Esophagus muscularis mucosa (tissue), 4 donors: Measurements from ENCODE around the gene PGM2L1. TPM values are rescaled to one million over a fixed set of nuclear protein-coding genes. Genes with fewer than 3 reads are reported as not detected.
"Not testable (repeated sequence)": the region's sequence is repeated elsewhere in the genome, so short reads cannot be mapped to it uniquely, and the experiment has no call there.

Experiments
- DNase-seq: peaks from one replicate; pipeline ENCODE4 v3.0.0-alpha.2; 2017; ENCODE audit errors: extremely low spot score
- H3K27ac ChIP-seq, 4 donors: fragments of 200-600 bp; sonication (generic); replicated peaks in 1 of 4; 1 replicate in 3 of 4; 2 replicates in 1 of 4; pipeline ENCODE4 v1.5.1; 2016 to 2019; ENCODE audit warnings: mild to moderate bottlenecking in 1 of 4
- H3K27me3 ChIP-seq, 4 donors: fragments of 200-600 bp; sonication (generic); one replicate each; pipeline versions ENCODE4 v1.5.1 to v1.6.0; 2016 to 2019
- H3K36me3 ChIP-seq, 4 donors: fragments of 200-600 bp; sonication (generic); one replicate each; pipeline ENCODE4 v1.5.1; 2016 to 2019
- H3K4me1 ChIP-seq, 4 donors: fragments of 200-600 bp; sonication (generic); one replicate each; pipeline ENCODE4 v1.5.1; 2016 to 2019
- H3K4me3 ChIP-seq, 4 donors: fragments of 200-600 bp; sonication (generic); 1 replicate in 2 of 4; 2 replicates in 2 of 4; pipeline ENCODE4 v1.5.1; 2016 to 2019; ENCODE audit warnings: mild to moderate bottlenecking in 4 of 4, moderate library complexity in 1 of 4
- H3K9me3 ChIP-seq, 4 donors: fragments of 200-600 bp; sonication (generic); 1 replicate in 3 of 4; 2 replicates in 1 of 4; pipeline ENCODE4 v1.5.1; 2016 to 2019
- CTCF ChIP-seq, 3 experiments: fragments of 200-600 bp in 2 of 3; fragments of 450-650 bp in 1 of 3; sonication (generic) in 2 of 3; IDR thresholded peaks; one replicate each; pipeline ENCODE4 v1.5.1; 2017 to 2019; ENCODE audit warnings: antibody characterized with exemption in 3 of 3, mild to moderate bottlenecking in 2 of 3, moderate library complexity in 1 of 3
- EP300 ChIP-seq: sonication (generic); formaldehyde crosslinking; IDR thresholded peaks from one replicate; pipeline ENCODE4 v1.6.1; 2017; ENCODE audit warnings: antibody characterized with exemption
- POLR2A ChIP-seq: fragments of 450-650 bp; IDR thresholded peaks from one replicate; pipeline ENCODE4 v1.6.1; 2017; ENCODE audit warnings: antibody characterized with exemption, moderate library complexity, mild to moderate bottlenecking, low read depth
- POLR2AphosphoS5 ChIP-seq, 2 donors: sonication (generic); formaldehyde crosslinking; IDR thresholded peaks; one replicate each; pipeline ENCODE4 v1.6.1; 2017; ENCODE audit warnings: antibody characterized with exemption in 2 of 2
- WGBS: methylation state at CpG from one replicate; pipeline ENCODE4 v1.1.5; 2018; 5-methylcytosine and 5-hydroxymethylcytosine counted together
- intact Hi-C: fragments of 100-400 bp; cut with DNase I; formaldehyde crosslinking; loops from one replicate; pipeline ENCODE4 v1.15.1; 2023
- total RNA-seq, 4 donors: library from RNA; depleted of rRNA; stranded (reverse); fragments of >200 nt; gene quantifications; one replicate each; pipeline versions ENCODE4 v1.1.0 to v1.2.1, GENCODE V29; 2016

The PGM2L1 gene
- total RNA-seq, 4 donors from 2014 or later, result 2.5 to 6.4 (median 5.8) TPM

DNA sequence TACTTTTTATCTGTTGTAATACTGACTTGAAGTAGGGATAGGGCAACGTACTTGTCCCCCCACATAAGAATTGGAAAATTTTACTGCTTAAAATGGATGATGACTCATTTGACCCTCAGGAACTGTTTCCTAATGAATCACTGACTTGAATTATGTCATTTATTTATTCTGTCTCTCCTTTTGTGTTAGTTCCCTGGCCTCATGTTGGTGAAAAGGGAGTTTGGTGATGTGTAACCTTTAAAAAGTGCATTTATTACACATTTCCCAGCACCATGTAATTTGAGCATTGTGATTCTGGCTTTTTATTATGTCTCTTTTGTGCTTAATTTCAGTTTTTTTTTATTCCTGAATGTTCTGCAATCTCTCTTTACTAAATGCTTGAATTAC, 20.3 kb upstream of the PGM2L1 start:
- peaks cover 0 to 14% (median 12%) of the 10 kb centered on the region in 4 donors for H3K4me1 ChIP-seq
- TF ChIP-seq POLR2A (no peak), POLR2AphosphoS5 (IDR thresholded peaks at IDR 0.05) (peak in 1 of 2 donors; percentile 16)
- peak overlapping the region; percentile 30 to 57 (median 48) for H3K27ac ChIP-seq
- H3K36me3 ChIP-seq, result no peaks in the 10 kb centered on the region
- intact Hi-C loops, result no loop called here
- H3K27me3 ChIP-seq, result no peaks in the 10 kb centered on the region
- DNase-seq, result no peak
- H3K4me3 ChIP-seq, result no peak overlapping the region
- WGBS, result 15% methylated on average over 1 of the region's 1 CpG
- no peaks in the 10 kb centered on the region for H3K9me3 ChIP-seq

GRCh38 chr11:74417860-74418508, 19.8 kb upstream of the PGM2L1 start:
- 86% methylated on average over 4 of the region's 4 CpGs for WGBS
- intact Hi-C loops, result no loop called here
- no peak for DNase-seq
- H3K27me3 ChIP-seq, result peaks cover 0 to 4% (median 0%) of the 10 kb centered on the region in 4 donors
- H3K36me3 ChIP-seq, result no peaks in the 10 kb centered on the region
- H3K4me1 ChIP-seq, result peaks cover 0 to 14% (median 12%) of the 10 kb centered on the region in 4 donors
- no peak overlapping the region for H3K4me3 ChIP-seq
- TF ChIP-seq CTCF (IDR thresholded peaks at IDR 0.05), result no peak
- no peak for TF ChIP-seq POLR2AphosphoS5 (IDR thresholded peaks at IDR 0.05)
- no peak for TF ChIP-seq POLR2A
- no peak for TF ChIP-seq EP300
- H3K27ac ChIP-seq, result peak overlapping the region; percentile 30 to 57 (median 48)
- no peaks in the 10 kb centered on the region for H3K9me3 ChIP-seq

DNA sequence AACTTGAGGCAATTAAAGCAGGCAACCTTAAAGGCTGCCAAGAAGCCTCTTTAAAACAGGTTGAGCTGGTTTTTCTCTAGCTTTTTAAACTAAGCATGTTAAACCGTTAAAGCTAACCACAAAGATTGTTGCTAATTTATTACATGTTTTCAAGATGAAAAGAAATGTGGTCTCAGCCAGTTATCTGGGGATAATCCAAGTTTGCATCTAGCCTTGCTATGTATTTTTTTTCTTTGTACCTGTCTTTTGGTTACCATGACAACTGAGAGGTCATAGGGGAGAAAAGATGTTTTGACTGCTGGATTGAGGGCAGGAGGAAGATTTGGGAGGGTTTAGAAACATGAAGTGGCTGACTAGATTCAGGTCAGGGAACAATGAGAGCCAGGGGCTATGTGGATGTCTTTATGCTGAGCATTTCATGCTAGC, 19.2 kb upstream of the PGM2L1 start:
- peaks cover 0 to 7% (median 0%) of the 10 kb centered on the region in 4 donors for H3K27me3 ChIP-seq
- no peaks in the 10 kb centered on the region for H3K36me3 ChIP-seq
- 45% methylated on average over 1 of the region's 1 CpG for WGBS
- no peak overlapping the region for H3K4me3 ChIP-seq
- H3K4me1 ChIP-seq, result peaks cover 0 to 14% (median 12%) of the 10 kb centered on the region in 4 donors
- no peak for DNase-seq
- H3K27ac ChIP-seq, result peak overlapping the region in 2 of 4 donors; percentile 30 to 57
- no peaks in the 10 kb centered on the region for H3K9me3 ChIP-seq
- no peak for TF ChIP-seq EP300
- no peak for TF ChIP-seq CTCF (IDR thresholded peaks at IDR 0.05)
- no peak for TF ChIP-seq POLR2AphosphoS5 (IDR thresholded peaks at IDR 0.05)
- no peak for TF ChIP-seq POLR2A
- intact Hi-C loops, result no loop called here

DNA sequence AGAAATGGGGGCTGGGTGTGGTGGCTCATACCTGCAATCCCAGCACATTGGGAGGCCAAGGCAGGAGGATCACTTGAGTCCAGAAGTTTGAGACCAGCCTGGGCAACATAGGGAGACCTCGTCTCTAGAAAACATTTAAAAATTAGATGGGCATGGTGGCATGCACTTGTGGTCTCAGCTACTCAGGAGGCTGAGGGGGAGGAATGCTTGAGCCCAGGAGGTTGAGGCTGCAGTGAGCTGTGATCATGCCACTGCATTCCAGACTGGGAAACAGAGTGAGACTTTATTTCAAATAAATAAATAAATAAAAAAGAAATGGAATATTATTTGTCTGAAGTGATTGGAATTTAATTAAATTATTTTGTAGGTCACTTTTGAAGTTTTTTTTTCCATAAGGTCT, 18.7 kb upstream of the PGM2L1 start:
- H3K4me3 ChIP-seq, H3K9me3 ChIP-seq, intact Hi-C loops, H3K36me3 ChIP-seq, H3K27me3 ChIP-seq, DNase-seq, H3K27ac ChIP-seq: not testable (repeated sequence)
- peaks cover 0 to 14% (median 12%) of the 10 kb centered on the region in 4 donors for H3K4me1 ChIP-seq
- 100% methylated on average over 1 of the region's 1 CpG for WGBS

- no peak overlapping the region for H3K4me3 ChIP-seq
- no peaks in the 10 kb centered on the region for H3K9me3 ChIP-seq
- no peaks in the 10 kb centered on the region for H3K36me3 ChIP-seq
- H3K27ac ChIP-seq, result no peak overlapping the region
- no peak for DNase-seq
- WGBS, result 71% methylated on average over 11 of the region's 11 CpGs
- H3K4me1 ChIP-seq, result peaks cover 0 to 3% (median 2%) of the 10 kb centered on the region in 4 donors
- intact Hi-C loops, result no loop called here
- TF ChIP-seq EP300, result no peak
- no peak for TF ChIP-seq CTCF (IDR thresholded peaks at IDR 0.05)
- no peak for TF ChIP-seq POLR2AphosphoS5 (IDR thresholded peaks at IDR 0.05)
- TF ChIP-seq POLR2A, result no peak
- peaks cover 0 to 7% (median 0%) of the 10 kb centered on the region in 4 donors for H3K27me3 ChIP-seq
These were observed 14.6 kb upstream of the PGM2L1 start for GRCh38 chr11:74412733-74413359.
